SIG-M5 (cell line): ENCODE results near the gene MS4A4A.
A peak's percentile ranks its signal among the peaks of the same experiment; 100 is the strongest.

Source experiments
- DNase-seq: peaks from one replicate; lab custom pipeline; 2025; lab: John Stamatoyannopoulos, UW

The MS4A4A gene

GRCh38 chr11:60303661-60304060 lies 23.2 kb downstream of the MS4A4A start:
- no peak for DNase-seq

- no peak for DNase-seq
Observed at GRCh38 chr11:60305906-60306619, 25.6 kb downstream of the MS4A4A start.

DNA sequence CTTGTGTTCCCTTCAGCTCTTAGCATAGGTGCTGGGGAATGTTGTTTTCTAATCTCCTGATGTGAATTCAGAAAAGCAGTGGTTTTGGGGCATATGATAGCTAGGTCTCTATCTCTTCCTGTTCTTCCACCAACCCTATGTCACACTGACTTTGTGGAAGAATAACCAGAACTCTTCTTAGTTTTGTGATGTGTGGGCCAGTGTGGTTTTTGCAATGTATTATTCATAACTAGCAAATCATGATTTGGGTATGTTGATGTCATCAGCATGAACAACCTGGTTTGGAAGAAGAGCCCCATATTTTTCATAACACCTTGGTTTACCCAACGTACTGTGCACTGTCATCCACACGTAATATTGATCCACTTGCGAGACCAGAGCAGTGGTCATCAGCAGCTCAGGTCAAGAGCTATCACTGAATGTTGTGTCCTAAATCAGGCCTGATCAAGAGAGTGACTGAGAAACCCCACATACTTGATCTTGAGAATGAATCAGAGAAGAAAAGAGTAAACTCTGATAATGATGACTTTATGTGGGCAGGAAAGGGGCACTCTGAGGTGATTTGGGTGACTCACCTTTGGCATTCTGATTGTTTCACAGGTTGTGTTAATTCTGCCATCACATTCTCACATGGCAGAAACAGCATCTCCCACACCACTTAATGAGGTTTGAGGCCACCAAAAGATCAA lies 27.2 kb downstream of the MS4A4A start:
- DNase-seq: no peak

- DNase-seq: no peak
Observed at GRCh38 chr11:60310407-60310998, 30.0 kb downstream of the MS4A4A start.

- no peak for DNase-seq
Observed at GRCh38 chr11:60314635-60315321, 34.3 kb downstream of the MS4A4A start.

GRCh38 chr11:60315871-60316270 lies 35.4 kb downstream of the MS4A4A start:
- no peak for DNase-seq

DNA sequence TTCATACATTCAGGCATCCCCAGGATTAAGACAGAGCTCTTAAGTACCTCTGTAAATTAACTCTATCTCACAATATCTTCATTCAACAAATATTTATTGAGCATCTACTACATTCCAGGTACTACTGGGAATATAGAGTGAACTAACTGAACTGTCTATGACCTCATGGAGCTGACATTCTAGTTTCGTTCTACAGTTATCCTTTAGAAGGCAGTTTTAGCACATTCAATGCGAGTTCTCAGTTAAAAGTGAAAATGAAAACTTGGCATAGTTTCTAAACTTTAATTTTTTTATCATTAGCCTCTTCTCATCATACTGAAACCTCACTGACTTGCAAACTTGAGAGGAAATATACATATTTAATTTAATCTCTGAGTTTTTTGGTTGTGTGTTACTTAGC lies 35.9 kb downstream of the MS4A4A start:
- DNase-seq: no peak

- no peak for DNase-seq
Observed at GRCh38 chr11:60318726-60319125, 38.3 kb downstream of the MS4A4A start.

DNA sequence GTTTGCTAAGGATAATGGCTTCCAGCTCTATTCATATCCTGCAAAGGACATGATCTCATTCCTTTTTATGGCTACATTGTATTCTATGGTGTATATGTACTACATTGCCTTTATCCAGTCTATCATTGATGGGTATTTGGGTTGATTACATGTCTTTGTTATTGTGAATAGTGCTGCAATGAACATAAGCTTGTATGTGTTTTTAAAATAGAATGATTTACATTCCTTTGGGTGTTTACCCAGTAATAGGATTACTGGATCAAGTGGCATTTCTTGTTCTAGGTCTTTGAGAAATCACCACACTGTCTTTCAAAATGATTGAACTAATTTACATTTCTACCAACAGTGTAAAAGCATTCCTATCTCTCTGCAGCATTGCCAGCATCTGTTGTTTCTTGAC lies 40.6 kb downstream of the MS4A4A start:
- no peak for DNase-seq

- DNase-seq: no peak
Observed at GRCh38 chr11:60326955-60327354, 46.5 kb downstream of the MS4A4A start, which contains the start of gene MS4A6E. TSS of gene MS4A6E (plus strand) at chr11:60327255. CDS start at chr11:60334896, 7,641 bp downstream.

- DNase-seq: no peak
Observed at GRCh38 chr11:60328460-60328859, 48.0 kb downstream of the MS4A4A start.

GRCh38 chr11:60332846-60333245 lies 52.4 kb downstream of the MS4A4A start:
- no peak for DNase-seq

GRCh38 chr11:60334005-60334620 lies 53.6 kb downstream of the MS4A4A start:
- peak; percentile 29 for DNase-seq

DNA sequence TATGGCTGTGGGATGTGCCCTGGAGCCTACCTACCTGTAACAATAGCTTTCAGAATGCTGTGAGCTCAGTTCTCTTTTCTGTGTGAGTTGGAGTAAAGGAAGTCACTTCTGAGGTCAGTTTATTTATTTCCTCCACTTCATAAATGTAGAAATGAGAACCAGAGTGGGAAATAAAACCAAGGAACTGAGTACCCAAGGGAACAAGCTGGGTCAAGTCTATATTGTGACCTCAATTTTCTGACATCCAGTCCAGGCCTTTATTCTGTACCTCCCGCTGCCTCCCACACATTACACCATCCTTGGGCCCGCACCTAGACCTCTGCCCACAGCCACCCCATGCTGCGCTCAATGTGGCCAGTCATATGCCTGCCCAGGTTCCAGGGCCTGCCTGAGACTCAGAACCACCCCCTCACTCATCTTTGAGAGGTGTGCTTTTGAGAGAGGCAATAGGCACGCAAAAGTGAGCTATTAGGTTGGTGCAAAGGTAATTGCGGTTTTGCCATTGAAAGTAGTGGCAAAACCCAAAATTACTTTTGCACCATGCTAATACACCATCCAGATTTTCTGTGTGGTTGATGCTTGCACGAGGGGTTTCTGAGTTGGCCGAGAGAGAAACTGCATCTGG lies 56.4 kb downstream of the MS4A4A start:
- no peak for DNase-seq

- no peak for DNase-seq
Observed at GRCh38 chr11:60338053-60338452, 57.6 kb downstream of the MS4A4A start.

- DNase-seq: no peak
Observed at GRCh38 chr11:60339356-60339755, 58.9 kb downstream of the MS4A4A start.

DNA sequence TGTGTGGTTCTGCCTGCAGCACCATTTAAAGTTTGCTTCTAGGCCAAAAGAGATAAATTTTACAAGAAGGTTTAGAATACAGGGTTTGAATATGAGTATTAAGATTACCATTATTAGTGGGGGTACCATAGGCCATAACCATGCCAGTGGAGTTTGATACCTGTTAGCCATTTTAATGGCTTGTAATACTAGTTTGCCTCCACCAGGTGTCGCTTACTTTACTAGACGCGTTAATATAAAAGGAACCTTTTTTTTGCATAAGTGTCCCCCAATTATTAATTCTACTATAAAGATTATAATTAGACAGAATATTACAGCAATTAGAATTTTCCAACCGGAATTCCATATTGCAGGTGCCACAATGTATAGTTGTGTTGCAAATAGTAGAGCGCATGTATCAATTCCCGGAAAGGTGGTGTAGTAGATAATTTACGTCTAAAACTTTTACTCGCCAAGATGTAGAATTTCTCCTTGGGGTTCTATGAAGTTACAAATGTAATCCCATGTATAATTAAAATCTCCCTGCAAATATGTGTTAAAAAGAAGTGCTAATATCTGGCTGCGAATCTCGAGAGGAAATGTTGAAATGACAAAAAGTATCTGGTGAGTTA lies 62.7 kb downstream of the MS4A4A start:
- no peak for DNase-seq

GRCh38 chr11:60344146-60344545 lies 63.7 kb downstream of the MS4A4A start:
- DNase-seq: no peak

DNA sequence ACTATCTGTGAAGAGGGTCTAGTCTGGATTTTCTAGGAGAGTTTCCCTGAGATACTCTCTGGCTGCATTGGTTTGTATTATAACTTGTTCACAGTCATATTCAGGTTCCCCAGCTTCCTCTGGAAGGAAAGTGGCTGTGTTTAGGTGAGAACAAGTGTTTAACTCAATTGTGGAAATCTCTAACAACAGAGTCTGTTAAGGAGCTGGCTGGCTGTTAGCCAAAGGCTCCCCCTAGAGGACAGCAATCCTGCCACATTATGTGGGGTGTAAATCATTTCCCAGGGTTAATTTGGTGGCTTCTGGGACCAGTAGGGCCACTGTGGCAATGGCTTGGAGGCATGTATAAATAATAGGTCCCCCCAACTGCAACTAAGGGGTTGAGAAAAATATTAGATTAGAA lies 65.0 kb downstream of the MS4A4A start:
- no peak for DNase-seq

DNA sequence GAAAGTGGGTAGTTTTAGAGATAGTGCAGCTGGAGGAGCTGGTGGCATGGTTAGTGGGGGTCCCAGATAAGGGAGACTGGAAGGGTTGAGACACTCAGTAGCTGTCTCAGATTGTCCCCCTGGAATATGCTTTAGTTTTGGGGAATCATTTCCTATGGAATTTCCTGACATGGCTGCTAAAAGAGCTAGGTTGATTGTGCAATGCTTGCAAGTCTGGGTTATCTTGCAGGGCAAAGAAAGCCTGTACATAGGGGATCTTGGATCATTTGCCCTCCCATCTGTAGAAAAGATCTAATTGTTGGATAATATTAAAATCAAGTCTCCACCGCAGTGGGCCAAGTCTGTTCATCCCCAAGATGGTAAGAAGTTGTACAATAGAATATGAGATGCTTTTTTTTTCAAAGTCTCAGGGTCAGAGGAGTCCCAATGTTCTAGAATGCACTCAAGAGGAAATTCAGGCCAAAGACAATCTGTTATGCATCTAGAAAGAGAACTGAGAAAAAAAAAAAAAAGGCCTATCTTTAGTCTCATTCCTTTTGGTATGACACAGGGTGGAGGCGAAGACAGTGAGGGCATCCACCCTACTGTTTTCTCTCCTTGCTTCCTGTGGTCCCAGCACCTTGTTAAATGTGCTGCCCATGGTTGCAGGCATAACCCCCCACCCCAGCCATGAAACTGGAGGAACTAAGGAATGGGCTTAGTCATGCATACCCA lies 66.8 kb downstream of the MS4A4A start:
- no peak for DNase-seq

DNA sequence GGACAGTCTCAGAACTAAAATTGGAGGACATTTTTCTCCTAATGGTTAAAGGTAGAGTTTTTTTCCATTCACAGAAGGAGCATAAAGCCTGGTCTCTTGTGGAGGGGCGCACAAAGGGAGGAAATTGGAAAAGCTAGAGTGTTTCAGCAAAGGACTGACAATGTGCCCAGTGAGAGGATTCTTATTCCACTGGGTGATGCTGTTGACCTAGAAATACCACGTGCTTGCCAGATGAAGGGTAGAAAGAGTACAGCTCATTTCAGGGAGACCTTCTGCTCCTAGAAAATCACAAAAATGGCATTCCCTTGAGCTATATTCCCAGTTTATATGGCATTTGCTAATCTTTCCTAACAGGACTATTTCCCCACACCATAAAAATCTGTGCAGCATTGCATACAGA lies 67.7 kb downstream of the MS4A4A start:
- no peak for DNase-seq
